Mucosa of descending colon (tissue), 3 donors: ENCODE results near the gene PIEZO2. TPM values are rescaled to one million over a fixed set of nuclear protein-coding genes. Genes with fewer than 3 reads are reported as not detected.

Experiments used
- ATAC-seq: fragments of 200-7000 bp; cut with Tn5 transposase; one replicate; pipeline ENCODE4 v1.9.1; 2020; ENCODE audit warnings: mild to moderate bottlenecking, moderate library complexity
- DNase-seq, 3 donors: peaks; one replicate each; pipeline ENCODE4 v3.0.0-alpha.2; 2020
- H3K36me3 ChIP-seq: fragments of 200-600 bp; one replicate; pipeline ENCODE4 v1.8.0; 2021; ENCODE audit warnings: low read depth, mild to moderate bottlenecking
- H3K4me1 ChIP-seq: fragments of 200-600 bp; one replicate; pipeline ENCODE4 v1.8.0; 2021; ENCODE audit warnings: low read depth, mild to moderate bottlenecking
- H3K4me3 ChIP-seq: fragments of 200-600 bp; one replicate; pipeline ENCODE4 v1.8.0; 2021; ENCODE audit warnings: mild to moderate bottlenecking
- H3K9me3 ChIP-seq: fragments of 200-600 bp; one replicate; pipeline ENCODE4 v1.8.0; 2021; ENCODE audit warnings: mild to moderate bottlenecking
- CTCF ChIP-seq: fragments of 200-600 bp; IDR thresholded peaks from one replicate; pipeline ENCODE4 v1.8.0; 2022; ENCODE audit warnings: antibody characterized with exemption, mild to moderate bottlenecking
- intact Hi-C, 2 donors: fragments of 100-400 bp; cut with DNase I in 1 of 2; cut with micrococcal nuclease in 1 of 2; formaldehyde crosslinking; loops; one replicate each; pipeline versions ENCODE4 v1.11.0 to v1.11.1; 2022; cut with DNase I, micrococcal nuclease
- total RNA-seq, 3 donors: library from RNA; stranded (reverse); fragmentation: NEBNext Ultra II Directional in 2 of 3; extraction: Animal tissue kit (Norgen Biotek cat#: 25700) in 2 of 3; gene quantifications; one replicate each; pipeline versions ENCODE4 v1.2.1 to v1.2.4, GENCODE V29; 2021 to 2023
- donor health status: DM: no; HTN: no; CAD: no; lungs with moderate emphysema.
- donor health status: DM: no; HTN: no; CAD: no.
- donor health status: DM: no; HTN: yes; CAD: no.

The PIEZO2 gene
- total RNA-seq, 3 donors from 2014 or later, result 1.0 to 18.9 (median 1.4) TPM

- TF ChIP-seq CTCF, result no peak
- Histone ChIP-seq H3K4me3 (no peak overlapping the region), H3K4me1 (no peaks in the 10 kb centered on the region), H3K9me3 (peaks cover 3% of the 10 kb centered on the region), H3K36me3 (no peaks in the 10 kb centered on the region)
- DNase-seq (no peak), ATAC-seq (no peak)
- intact Hi-C loops, result no loop called here
These were observed 53.6 kb downstream of the PIEZO2 start for GRCh38 chr18:11095674-11096293.

GRCh38 chr18:11095211-11095610 lies 54.2 kb downstream of the PIEZO2 start:
- H3K9me3 ChIP-seq, result peaks cover 3% of the 10 kb centered on the region
- no peak for TF ChIP-seq CTCF
- intact Hi-C loops, result no loop called here
- no peak for DNase-seq
- no peak for ATAC-seq
- no peaks in the 10 kb centered on the region for H3K36me3 ChIP-seq
- H3K4me3 ChIP-seq, result no peak overlapping the region
- no peaks in the 10 kb centered on the region for H3K4me1 ChIP-seq

GRCh38 chr18:11091746-11092145 lies 57.6 kb downstream of the PIEZO2 start:
- Histone ChIP-seq H3K4me1 (no peaks in the 10 kb centered on the region), H3K9me3 (peaks cover 3% of the 10 kb centered on the region), H3K36me3 (no peaks in the 10 kb centered on the region), H3K4me3 (no peak overlapping the region)
- ATAC-seq (no peak), DNase-seq (no peak)
- intact Hi-C loops, result no loop called here
- TF ChIP-seq CTCF, result no peak

- TF ChIP-seq CTCF, result no peak
- Histone ChIP-seq H3K9me3 (peaks cover 3% of the 10 kb centered on the region), H3K4me1 (no peaks in the 10 kb centered on the region), H3K4me3 (no peak overlapping the region), H3K36me3 (no peaks in the 10 kb centered on the region)
- DNase-seq (no peak), ATAC-seq (no peak)
- intact Hi-C loops, result no loop called here
These were observed 59.2 kb downstream of the PIEZO2 start for GRCh38 chr18:11089931-11090715.

GRCh38 chr18:11081009-11081532 lies 68.3 kb downstream of the PIEZO2 start:
- no peak overlapping the region for H3K4me3 ChIP-seq
- no peak for TF ChIP-seq CTCF
- no peaks in the 10 kb centered on the region for H3K36me3 ChIP-seq
- DNase-seq, result no peak
- no peak for ATAC-seq
- no peaks in the 10 kb centered on the region for H3K4me1 ChIP-seq
- no peaks in the 10 kb centered on the region for H3K9me3 ChIP-seq
- intact Hi-C loops, result no loop called here
